HG02938 (cell line): ENCODE data around the gene VGLL2.

Source experiments
- ATAC-seq: cut with Tn5 transposase; IDR thresholded peaks from one replicate; pipeline ENCODE4 v1.9.1; 2021; ENCODE audit warnings: mild to moderate bottlenecking, moderate library complexity; ENCODE audit not compliant: unreplicated experiment

Gene VGLL2

GRCh38 chr6:117267766-117268534 lies 2.6 kb downstream of the VGLL2 start:
- ATAC-seq: no peak

- ATAC-seq: no peak
These were observed 3.6 kb downstream of the VGLL2 start for GRCh38 chr6:117268924-117269323.

- ATAC-seq: no peak
These were observed 4.3 kb downstream of the VGLL2 start for GRCh38 chr6:117269638-117270054.

- ATAC-seq: no peak
These were observed 4.9 kb downstream of the VGLL2 start for GRCh38 chr6:117270055-117270842.

- no peak for ATAC-seq
These were observed 5.6 kb downstream of the VGLL2 start for GRCh38 chr6:117270843-117271507.

- no peak for ATAC-seq
These were observed 6.9 kb downstream of the VGLL2 start for GRCh38 chr6:117272032-117272866.

- no peak for ATAC-seq
These were observed 7.5 kb downstream of the VGLL2 start for GRCh38 chr6:117272891-117273290.

GRCh38 chr6:117275205-117275604 lies 9.8 kb downstream of the VGLL2 start:
- ATAC-seq: no peak

- ATAC-seq: no peak
These were observed 10.4 kb downstream of the VGLL2 start for GRCh38 chr6:117275711-117276110.

GRCh38 chr6:117276778-117277316 lies 11.5 kb downstream of the VGLL2 start:
- ATAC-seq: no peak

- ATAC-seq: no peak
These were observed 15.6 kb downstream of the VGLL2 start for GRCh38 chr6:117280922-117281321.

GRCh38 chr6:117288083-117288715 lies 22.8 kb downstream of the VGLL2 start:
- ATAC-seq: no peak

GRCh38 chr6:117290173-117290846 lies 25.0 kb downstream of the VGLL2 start:
- no peak for ATAC-seq

- ATAC-seq: no peak
These were observed 33.6 kb downstream of the VGLL2 start for GRCh38 chr6:117298941-117299340.

GRCh38 chr6:117303323-117303722 lies 38.0 kb downstream of the VGLL2 start:
- no peak for ATAC-seq

GRCh38 chr6:117304446-117304845 lies 39.1 kb downstream of the VGLL2 start:
- peak; percentile 85 for ATAC-seq

GRCh38 chr6:117306227-117306790 lies 41.0 kb downstream of the VGLL2 start:
- ATAC-seq: no peak

- no peak for ATAC-seq
These were observed 42.3 kb downstream of the VGLL2 start for GRCh38 chr6:117307655-117308054.

- ATAC-seq: no peak
These were observed 43.7 kb downstream of the VGLL2 start for GRCh38 chr6:117309069-117309468.
